Measurements from ENCODE around the gene ANAPC5.

The ANAPC5 gene

GRCh38 chr12:121279507-121279915 lies 72.7 kb downstream of the ANAPC5 start:
- TF ChIP-seq TAF1 (IDR thresholded peaks at IDR 0.05; ENCODE audit: borderline replicate concordance, low read depth, low read length) (no peak), POLR2AphosphoS5 (IDR thresholded peaks at IDR 0.05; ENCODE audit: low read depth, low read length) (no peak), POLR2A (IDR thresholded peaks at IDR 0.05; ENCODE audit: low read depth, low read length) (no peak)
- no peak for DNase-seq (ENCODE audit: insufficient read length)
- FAIRE-seq: no peak

GRCh38 chr12:121279071-121279375 lies 73.2 kb downstream of the ANAPC5 start:
- FAIRE-seq: no peak

GRCh38 chr12:121278169-121279070 lies 73.8 kb downstream of the ANAPC5 start:
- no peak for DNase-seq (ENCODE audit: insufficient read length)
- no peak for TF ChIP-seq TAF1 (IDR thresholded peaks at IDR 0.05; ENCODE audit: borderline replicate concordance, low read depth, low read length)
- TF ChIP-seq POLR2A (IDR thresholded peaks at IDR 0.05; ENCODE audit: low read depth, low read length): no peak
- no peak for TF ChIP-seq POLR2AphosphoS5 (IDR thresholded peaks at IDR 0.05; ENCODE audit: low read depth, low read length)

More at GRCh38 chr12:121279071-121279375, 73.2 kb downstream of the ANAPC5 start:
- TF ChIP-seq POLR2AphosphoS5 (IDR thresholded peaks at IDR 0.05; ENCODE audit: low read depth, low read length): no peak
- no peak for TF ChIP-seq POLR2A (IDR thresholded peaks at IDR 0.05; ENCODE audit: low read depth, low read length)
- no peak for TF ChIP-seq TAF1 (IDR thresholded peaks at IDR 0.05; ENCODE audit: borderline replicate concordance, low read depth, low read length)
- no peak for DNase-seq (ENCODE audit: insufficient read length)

GRCh38 chr12:121277374-121277759 lies 74.8 kb downstream of the ANAPC5 start:
- FAIRE-seq (no peak), DNase-seq (ENCODE audit: insufficient read length) (no peak)
- TF ChIP-seq TAF1 (IDR thresholded peaks at IDR 0.05; ENCODE audit: borderline replicate concordance, low read depth, low read length) (no peak), POLR2A (IDR thresholded peaks at IDR 0.05; ENCODE audit: low read depth, low read length) (no peak)

More at GRCh38 chr12:121278169-121279070, 73.8 kb downstream of the ANAPC5 start:
- FAIRE-seq: peak; percentile 30

- DNase-seq (ENCODE audit: insufficient read length): no peak
- no peak for FAIRE-seq
- TF ChIP-seq POLR2A (IDR thresholded peaks at IDR 0.05; ENCODE audit: low read depth, low read length) (no peak), TAF1 (IDR thresholded peaks at IDR 0.05; ENCODE audit: borderline replicate concordance, low read depth, low read length) (no peak), POLR2AphosphoS5 (IDR thresholded peaks at IDR 0.05; ENCODE audit: low read depth, low read length) (no peak)
Measured at GRCh38 chr12:121274036-121274763, 78.0 kb downstream of the ANAPC5 start.

- FAIRE-seq (no peak), DNase-seq (ENCODE audit: insufficient read length) (no peak)
- no peak for TF ChIP-seq POLR2A (IDR thresholded peaks at IDR 0.05; ENCODE audit: low read depth, low read length)
Measured at GRCh38 chr12:121273364-121273896, 78.8 kb downstream of the ANAPC5 start.

GRCh38 chr12:121267822-121268221 lies 84.4 kb downstream of the ANAPC5 start:
- DNase-seq (ENCODE audit: insufficient read length) (no peak), FAIRE-seq (no peak)
- TF ChIP-seq POLR2AphosphoS5 (IDR thresholded peaks at IDR 0.05; ENCODE audit: low read depth, low read length) (no peak), POLR2A (IDR thresholded peaks at IDR 0.05; ENCODE audit: low read depth, low read length) (no peak), TAF1 (IDR thresholded peaks at IDR 0.05; ENCODE audit: borderline replicate concordance, low read depth, low read length) (no peak)

GRCh38 chr12:121264951-121265515 lies 87.2 kb downstream of the ANAPC5 start:
- DNase-seq (ENCODE audit: insufficient read length) (no peak), FAIRE-seq (no peak)
- no peak for TF ChIP-seq POLR2A (IDR thresholded peaks at IDR 0.05; ENCODE audit: low read depth, low read length)
- TF ChIP-seq POLR2AphosphoS5 (IDR thresholded peaks at IDR 0.05; ENCODE audit: low read depth, low read length): no peak
- TF ChIP-seq TAF1 (IDR thresholded peaks at IDR 0.05; ENCODE audit: borderline replicate concordance, low read depth, low read length): no peak

- no peak for FAIRE-seq
- no peak for DNase-seq (ENCODE audit: insufficient read length)
- TF ChIP-seq TAF1 (IDR thresholded peaks at IDR 0.05; ENCODE audit: borderline replicate concordance, low read depth, low read length) (no peak), POLR2A (IDR thresholded peaks at IDR 0.05; ENCODE audit: low read depth, low read length) (no peak), POLR2AphosphoS5 (IDR thresholded peaks at IDR 0.05; ENCODE audit: low read depth, low read length) (no peak)
Measured at GRCh38 chr12:121264135-121264534, 88.1 kb downstream of the ANAPC5 start.

- no peak for DNase-seq (ENCODE audit: insufficient read length)
- TF ChIP-seq POLR2A (IDR thresholded peaks at IDR 0.05; ENCODE audit: low read depth, low read length) (no peak), TAF1 (IDR thresholded peaks at IDR 0.05; ENCODE audit: borderline replicate concordance, low read depth, low read length) (no peak), POLR2AphosphoS5 (IDR thresholded peaks at IDR 0.05; ENCODE audit: low read depth, low read length) (no peak)
- FAIRE-seq: no peak
Measured at GRCh38 chr12:121263206-121263935, 88.8 kb downstream of the ANAPC5 start.

- TF ChIP-seq POLR2AphosphoS5 (IDR thresholded peaks at IDR 0.05; ENCODE audit: low read depth, low read length): no peak
- no peak for TF ChIP-seq TAF1 (IDR thresholded peaks at IDR 0.05; ENCODE audit: borderline replicate concordance, low read depth, low read length)
- no peak for TF ChIP-seq POLR2A (IDR thresholded peaks at IDR 0.05; ENCODE audit: low read depth, low read length)
- DNase-seq (ENCODE audit: insufficient read length) (no peak), FAIRE-seq (no peak)
Measured at GRCh38 chr12:121261398-121261797, 90.8 kb downstream of the ANAPC5 start.

Data from GM12892 (cell line).